Measurements from ENCODE around the gene KAT6B. TPM values are rescaled to one million over a fixed set of nuclear protein-coding genes. Genes with fewer than 3 reads are reported as not detected.
A peak's percentile ranks its signal among the peaks of the same experiment; 100 is the strongest.

KAT6B gene
- total and polyA plus RNA-seq, 8 donors, result 3.7 to 109 (median 34.3) TPM

- 89 to 95% (median 94%) methylated on average over 3 of the region's 3 CpGs for WGBS, 5 donors
- H3K9me3 ChIP-seq, result no peaks in the 10 kb centered on the region
- H3K36me3 ChIP-seq, result no peaks in the 10 kb centered on the region
- H3K27me3 ChIP-seq, result no peaks in the 10 kb centered on the region
- intact Hi-C loops (cut with DNase I; ENCODE audit: low total_unique reads), result no loop called here
- H3K4me3 ChIP-seq, result no peak overlapping the region
- no peak for DNase-seq
- TF ChIP-seq POLR2AphosphoS5 (IDR thresholded peaks at IDR 0.05), result no peak
- TF ChIP-seq, protein P1, sequence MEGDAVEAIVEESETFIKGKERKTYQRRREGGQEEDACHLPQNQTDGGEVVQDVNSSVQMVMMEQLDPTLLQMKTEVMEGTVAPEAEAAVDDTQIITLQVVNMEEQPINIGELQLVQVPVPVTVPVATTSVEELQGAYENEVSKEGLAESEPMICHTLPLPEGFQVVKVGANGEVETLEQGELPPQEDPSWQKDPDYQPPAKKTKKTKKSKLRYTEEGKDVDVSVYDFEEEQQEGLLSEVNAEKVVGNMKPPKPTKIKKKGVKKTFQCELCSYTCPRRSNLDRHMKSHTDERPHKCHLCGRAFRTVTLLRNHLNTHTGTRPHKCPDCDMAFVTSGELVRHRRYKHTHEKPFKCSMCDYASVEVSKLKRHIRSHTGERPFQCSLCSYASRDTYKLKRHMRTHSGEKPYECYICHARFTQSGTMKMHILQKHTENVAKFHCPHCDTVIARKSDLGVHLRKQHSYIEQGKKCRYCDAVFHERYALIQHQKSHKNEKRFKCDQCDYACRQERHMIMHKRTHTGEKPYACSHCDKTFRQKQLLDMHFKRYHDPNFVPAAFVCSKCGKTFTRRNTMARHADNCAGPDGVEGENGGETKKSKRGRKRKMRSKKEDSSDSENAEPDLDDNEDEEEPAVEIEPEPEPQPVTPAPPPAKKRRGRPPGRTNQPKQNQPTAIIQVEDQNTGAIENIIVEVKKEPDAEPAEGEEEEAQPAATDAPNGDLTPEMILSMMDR (IDR thresholded peaks at IDR 0.05), result no peak
- no peak for TF ChIP-seq POLR2A (IDR thresholded peaks at IDR 0.05)
- no peak for TF ChIP-seq EP300 (IDR thresholded peaks at IDR 0.05)
- H3K27ac ChIP-seq, result no peak overlapping the region
- peaks cover 10 to 33% (median 17%) of the 10 kb centered on the region in 4 donors for H3K4me1 ChIP-seq
These were observed 137.1 kb downstream of the KAT6B start for GRCh38 chr10:74963549-74963948.

- H3K27ac ChIP-seq, result peak overlapping the region in 1 of 5 donors; percentile 39
- DNase-seq, result peak in 1 of 2 donors; percentile 56
- TF ChIP-seq EP300 (IDR thresholded peaks at IDR 0.05) (no peak), POLR2AphosphoS5 (IDR thresholded peaks at IDR 0.05) (no peak), POLR2A (IDR thresholded peaks at IDR 0.05) (no peak)
- TF ChIP-seq, protein P1 (IDR thresholded peaks at IDR 0.05), result no peak
- peaks cover 0 to 7% (median 0%) of the 10 kb centered on the region in 4 donors for H3K36me3 ChIP-seq
- no peak overlapping the region for H3K4me3 ChIP-seq
- WGBS, 5 donors, result 39 to 55% (median 48%) methylated on average over 5 of the region's 5 CpGs
- intact Hi-C loops (cut with DNase I; ENCODE audit: low total_unique reads), result no loop called here
- no peaks in the 10 kb centered on the region for H3K9me3 ChIP-seq
- no peaks in the 10 kb centered on the region for H3K27me3 ChIP-seq
- H3K4me1 ChIP-seq, result peaks cover 13 to 35% (median 24%) of the 10 kb centered on the region in 4 donors
These were observed 141.7 kb downstream of the KAT6B start for GRCh38 chr10:74967911-74968666.

DNA sequence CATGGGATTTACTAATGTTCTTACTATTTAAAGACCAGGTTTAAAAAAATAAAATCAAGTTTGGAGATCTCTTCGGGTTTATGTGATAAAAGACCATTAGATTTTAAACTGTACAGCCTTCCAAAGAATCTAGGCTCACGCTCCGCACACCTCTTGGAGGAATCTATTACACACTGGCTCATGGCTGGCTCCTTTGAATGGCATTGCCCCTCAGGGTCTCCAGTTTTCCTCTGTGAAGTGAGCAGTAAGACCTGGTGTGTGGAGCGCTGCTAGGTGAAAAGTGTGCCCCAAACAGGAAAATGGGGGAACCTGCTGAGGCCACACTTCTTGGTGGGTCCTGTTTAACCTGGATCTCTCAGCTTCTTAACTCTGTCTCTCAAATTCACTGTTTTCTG, 142.3 kb downstream of the KAT6B start:
- Histone ChIP-seq H3K4me3 (no peak overlapping the region), H3K27me3 (no peaks in the 10 kb centered on the region), H3K36me3 (peaks cover 0 to 7% (median 0%) of the 10 kb centered on the region in 4 donors), H3K9me3 (no peaks in the 10 kb centered on the region), H3K4me1 (peaks cover 13 to 37% (median 26%) of the 10 kb centered on the region in 4 donors), H3K27ac (peak overlapping the region in 2 of 5 donors; percentile 43 to 51)
- TF ChIP-seq POLR2AphosphoS5 (IDR thresholded peaks at IDR 0.05) (no peak), EP300 (IDR thresholded peaks at IDR 0.05) (no peak), POLR2A (IDR thresholded peaks at IDR 0.05) (no peak)
- TF ChIP-seq, protein P1 (IDR thresholded peaks at IDR 0.05), result no peak
- 43 to 61% (median 59%) methylated on average over 4 of the region's 4 CpGs for whole genome bisulfite sequencing, 5 donors
- DNase-seq, result no peak
- intact Hi-C loops (cut with DNase I; ENCODE audit: low total_unique reads), result no loop called here

- DNase-seq, result no peak
- TF ChIP-seq POLR2A (IDR thresholded peaks at IDR 0.05) (no peak), POLR2AphosphoS5 (IDR thresholded peaks at IDR 0.05) (no peak), EP300 (IDR thresholded peaks at IDR 0.05) (no peak)
- TF ChIP-seq, protein P1 (IDR thresholded peaks at IDR 0.05), result no peak
- H3K27me3 ChIP-seq, result no peaks in the 10 kb centered on the region
- H3K4me3 ChIP-seq, result no peak overlapping the region
- H3K9me3 ChIP-seq, result no peaks in the 10 kb centered on the region
- H3K36me3 ChIP-seq, result peaks cover 0 to 7% (median 0%) of the 10 kb centered on the region in 4 donors
- intact Hi-C loops (cut with DNase I; ENCODE audit: low total_unique reads), result no loop called here
- peaks cover 13 to 42% (median 28%) of the 10 kb centered on the region in 4 donors for H3K4me1 ChIP-seq
- WGBS, 5 donors, result 84 to 92% (median 86%) methylated on average over 2 of the region's 2 CpGs
- no peak overlapping the region for H3K27ac ChIP-seq
These were observed 142.7 kb downstream of the KAT6B start for GRCh38 chr10:74969093-74969492.

Data from stomach (tissue), 9 donors.